ENCODE measurements around the gene KIFC3.
A peak's percentile ranks its signal among the peaks of the same experiment; 100 is the strongest.
"Not testable (repeated sequence)": the region's sequence is repeated elsewhere in the genome, so short reads cannot be mapped to it uniquely, and the experiment has no call there.

The KIFC3 gene

DNA sequence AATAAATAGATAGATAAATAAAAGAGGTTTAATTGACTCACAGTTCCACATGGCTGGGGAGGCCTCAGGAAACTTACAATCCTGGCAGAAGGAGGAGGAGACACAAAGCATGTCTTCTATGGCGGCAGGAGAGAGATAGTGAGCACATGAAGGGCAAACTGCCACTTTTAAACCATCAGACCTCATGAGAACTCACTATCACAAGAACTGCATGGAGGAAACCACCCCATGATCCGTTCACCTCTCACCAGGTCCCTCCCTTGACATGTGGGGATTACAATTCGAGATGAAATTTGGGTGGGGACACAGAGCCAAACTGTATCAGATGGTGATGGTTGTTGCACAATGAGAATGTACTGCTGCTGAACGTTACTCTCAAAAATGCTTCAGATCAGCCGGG, 22.5 kb downstream of the KIFC3 start:
- H3K4me3 ChIP-seq (ENCODE audit: low read length); H3K36me3 ChIP-seq (ENCODE audit: insufficient read depth, low read depth, low read length); H3K27ac ChIP-seq (ENCODE audit: low read length); H3K9me3 ChIP-seq (ENCODE audit: insufficient read depth, low read depth, low read length); H3K27me3 ChIP-seq (ENCODE audit: insufficient read depth, low read length); H3K9ac ChIP-seq (ENCODE audit: low read depth, low read length): not testable (repeated sequence)
- peaks cover 12% of the 10 kb centered on the region for H3K4me1 ChIP-seq (ENCODE audit: insufficient read depth, low read length)

- H3K27me3 ChIP-seq (ENCODE audit: insufficient read depth, low read length): peaks cover 9% of the 10 kb centered on the region; the same call in 1 of the 2 replicates
- no peaks in the 10 kb centered on the region for H3K9me3 ChIP-seq (ENCODE audit: insufficient read depth, low read depth, low read length)
- H3K9ac ChIP-seq (ENCODE audit: low read depth, low read length): no peak overlapping the region
- H3K4me1 ChIP-seq (ENCODE audit: insufficient read depth, low read length): peaks cover 14% of the 10 kb centered on the region
- no peaks in the 10 kb centered on the region for H3K36me3 ChIP-seq (ENCODE audit: insufficient read depth, low read depth, low read length)
- no peak overlapping the region for H3K4me3 ChIP-seq (ENCODE audit: low read length)
- H3K27ac ChIP-seq (ENCODE audit: low read length): no peak overlapping the region
Observed at GRCh38 chr16:57778658-57779057, 23.6 kb downstream of the KIFC3 start.

- Histone ChIP-seq H3K4me3 (ENCODE audit: low read length) (peak overlapping the region; percentile 26; the same call in 1 of the 2 replicates), H3K9me3 (ENCODE audit: insufficient read depth, low read depth, low read length) (no peaks in the 10 kb centered on the region), H3K9ac (ENCODE audit: low read depth, low read length) (peak overlapping the region; percentile 47; the same call in 1 of the 2 replicates), H3K36me3 (ENCODE audit: insufficient read depth, low read depth, low read length) (no peaks in the 10 kb centered on the region), H3K4me1 (ENCODE audit: insufficient read depth, low read length) (peaks cover 11% of the 10 kb centered on the region), H3K27ac (ENCODE audit: low read length) (no peak overlapping the region), H3K27me3 (ENCODE audit: insufficient read depth, low read length) (peaks cover 9% of the 10 kb centered on the region; the same call in 1 of the 2 replicates)
Observed at GRCh38 chr16:57775661-57776469, 26.4 kb downstream of the KIFC3 start.

GRCh38 chr16:57774705-57775285, 27.5 kb downstream of the KIFC3 start:
- H3K27ac ChIP-seq (ENCODE audit: low read length): no peak overlapping the region
- peaks cover 9% of the 10 kb centered on the region; the same call in 1 of the 2 replicates for H3K27me3 ChIP-seq (ENCODE audit: insufficient read depth, low read length)
- H3K4me1 ChIP-seq (ENCODE audit: insufficient read depth, low read length): peaks cover 11% of the 10 kb centered on the region
- no peaks in the 10 kb centered on the region for H3K36me3 ChIP-seq (ENCODE audit: insufficient read depth, low read depth, low read length)
- H3K9ac ChIP-seq (ENCODE audit: low read depth, low read length): peak overlapping the region; percentile 47; the same call in 1 of the 2 replicates
- no peak overlapping the region for H3K4me3 ChIP-seq (ENCODE audit: low read length)
- no peaks in the 10 kb centered on the region for H3K9me3 ChIP-seq (ENCODE audit: insufficient read depth, low read depth, low read length)

DNA sequence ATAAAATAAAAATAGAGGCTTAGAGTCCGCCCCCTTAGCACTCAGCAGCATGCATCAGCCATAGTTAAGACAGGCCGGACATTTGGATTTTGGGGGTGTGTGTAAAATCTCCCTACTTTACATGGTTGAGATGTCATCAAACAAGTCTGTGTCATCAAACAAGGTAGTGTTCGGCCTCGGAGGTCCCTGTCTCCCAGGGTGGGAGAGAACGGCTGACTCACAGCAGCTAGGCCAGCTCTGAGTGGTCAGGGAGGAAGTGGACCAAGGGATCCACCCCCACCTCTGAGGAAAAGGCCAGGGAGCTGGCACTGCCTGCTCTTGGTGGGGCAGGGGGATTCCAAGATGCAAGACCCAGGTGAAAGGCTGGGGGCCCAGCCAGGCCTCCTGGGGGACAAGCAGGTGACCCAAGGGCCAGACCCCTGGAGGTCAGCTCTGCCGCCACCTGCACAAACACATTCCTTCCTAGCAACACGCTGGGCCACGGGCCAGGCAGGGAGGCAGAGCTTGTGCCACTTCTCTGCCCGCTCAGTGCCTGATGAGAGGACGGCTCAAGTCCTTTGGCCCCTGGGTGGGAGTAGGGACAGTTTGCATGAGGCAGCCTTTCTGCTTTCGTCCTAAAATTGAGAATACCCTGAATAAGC, 28.5 kb downstream of the KIFC3 start:
- no peak overlapping the region for H3K27ac ChIP-seq (ENCODE audit: low read length)
- H3K27me3 ChIP-seq (ENCODE audit: insufficient read depth, low read length): peaks cover 9% of the 10 kb centered on the region; the same call in 1 of the 2 replicates
- peaks cover 11% of the 10 kb centered on the region for H3K4me1 ChIP-seq (ENCODE audit: insufficient read depth, low read length)
- H3K9ac ChIP-seq (ENCODE audit: low read depth, low read length): no peak overlapping the region
- no peaks in the 10 kb centered on the region for H3K36me3 ChIP-seq (ENCODE audit: insufficient read depth, low read depth, low read length)
- no peaks in the 10 kb centered on the region for H3K9me3 ChIP-seq (ENCODE audit: insufficient read depth, low read depth, low read length)
- H3K4me3 ChIP-seq (ENCODE audit: low read length): no peak overlapping the region

DNA sequence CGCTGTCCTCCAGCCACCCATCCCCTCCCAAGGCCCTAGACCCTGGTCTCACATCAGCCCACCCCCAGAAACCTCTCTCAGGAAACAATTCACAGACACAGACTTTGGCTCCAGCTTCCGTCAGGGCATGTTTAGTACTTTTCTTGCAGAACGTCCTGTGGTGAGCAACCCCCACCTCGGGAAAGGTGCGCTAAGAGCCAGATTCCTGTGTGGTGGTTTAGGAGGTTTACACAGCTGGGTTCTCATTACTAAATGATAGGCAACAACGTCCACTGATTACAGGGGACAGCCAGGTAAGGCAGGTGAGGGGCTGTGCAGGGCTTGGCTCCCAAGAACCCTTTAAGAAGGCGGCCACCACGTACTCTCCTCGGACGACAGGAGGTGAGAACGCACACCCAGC, 29.3 kb downstream of the KIFC3 start:
- H3K4me1 ChIP-seq (ENCODE audit: insufficient read depth, low read length): peaks cover 11% of the 10 kb centered on the region
- H3K9me3 ChIP-seq (ENCODE audit: insufficient read depth, low read depth, low read length): no peaks in the 10 kb centered on the region
- no peaks in the 10 kb centered on the region for H3K36me3 ChIP-seq (ENCODE audit: insufficient read depth, low read depth, low read length)
- no peak overlapping the region for H3K4me3 ChIP-seq (ENCODE audit: low read length)
- H3K27me3 ChIP-seq (ENCODE audit: insufficient read depth, low read length): peaks cover 9% of the 10 kb centered on the region; the same call in 1 of the 2 replicates
- no peak overlapping the region for H3K9ac ChIP-seq (ENCODE audit: low read depth, low read length)
- no peak overlapping the region for H3K27ac ChIP-seq (ENCODE audit: low read length)

DNA sequence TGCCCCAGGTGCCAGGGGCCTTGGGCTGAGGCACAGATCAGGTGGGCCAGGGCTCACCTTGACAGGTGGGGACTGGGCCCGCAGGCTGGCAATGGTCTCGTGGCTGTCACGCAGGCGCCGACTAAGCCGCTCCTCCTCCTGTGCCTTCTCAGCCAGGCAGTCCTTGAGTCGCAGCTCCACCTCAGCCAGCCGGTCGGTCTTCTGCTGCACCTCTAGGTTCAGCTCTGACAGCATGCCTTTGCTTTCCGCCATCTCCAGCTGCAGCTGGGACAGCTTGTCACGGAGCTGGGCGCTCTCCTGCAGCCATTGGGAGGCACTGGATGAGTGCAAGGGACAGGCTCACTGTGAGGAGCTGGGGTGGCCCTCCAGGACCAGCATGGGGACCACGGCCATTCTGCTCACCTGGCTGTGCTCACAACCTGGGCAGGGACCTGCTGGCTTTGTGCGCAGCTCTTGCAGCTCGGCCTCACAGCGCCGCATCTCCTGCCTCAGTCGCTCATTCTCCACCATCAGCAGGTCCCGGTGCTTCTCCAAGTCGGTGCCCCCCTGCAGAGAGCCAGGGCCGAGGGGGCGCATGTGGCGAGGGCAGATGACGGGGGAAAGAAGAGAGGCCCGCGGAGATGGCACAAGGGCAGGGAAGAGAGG, 31.0 kb downstream of the KIFC3 start:
- Histone ChIP-seq H3K4me3 (ENCODE audit: low read length) (no peak overlapping the region), H3K36me3 (ENCODE audit: insufficient read depth, low read depth, low read length) (no peaks in the 10 kb centered on the region), H3K4me1 (ENCODE audit: insufficient read depth, low read length) (peaks cover 9% of the 10 kb centered on the region), H3K9me3 (ENCODE audit: insufficient read depth, low read depth, low read length) (no peaks in the 10 kb centered on the region), H3K27me3 (ENCODE audit: insufficient read depth, low read length) (peaks cover 9% of the 10 kb centered on the region; the same call in 1 of the 2 replicates), H3K9ac (ENCODE audit: low read depth, low read length) (no peak overlapping the region), H3K27ac (ENCODE audit: low read length) (no peak overlapping the region)

DNA sequence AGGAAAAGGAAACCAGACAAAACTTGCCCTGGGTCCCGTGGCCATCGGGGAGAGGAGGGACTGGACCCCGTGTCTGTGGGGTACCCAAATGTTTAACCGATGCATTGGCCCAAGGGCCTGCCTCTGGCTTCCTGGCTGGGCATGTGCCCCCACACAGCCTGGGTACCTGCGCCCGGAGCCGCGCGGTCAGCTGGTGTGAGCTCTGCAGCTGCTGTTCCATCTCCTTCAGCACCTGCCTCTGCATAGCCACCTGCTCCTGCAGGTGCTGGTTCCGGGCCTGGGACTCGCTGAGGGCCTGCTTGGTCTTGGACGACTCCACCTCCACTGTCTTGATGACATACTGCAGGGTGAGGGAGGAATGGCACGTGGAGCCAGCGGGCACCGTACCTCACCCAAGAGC, 31.9 kb downstream of the KIFC3 start:
- H3K4me3 ChIP-seq (ENCODE audit: low read length): no peak overlapping the region
- no peak overlapping the region for H3K27ac ChIP-seq (ENCODE audit: low read length)
- H3K27me3 ChIP-seq (ENCODE audit: insufficient read depth, low read length): peaks cover 8% of the 10 kb centered on the region; the same call in 1 of the 2 replicates
- H3K9ac ChIP-seq (ENCODE audit: low read depth, low read length): no peak overlapping the region
- no peaks in the 10 kb centered on the region for H3K36me3 ChIP-seq (ENCODE audit: insufficient read depth, low read depth, low read length)
- H3K9me3 ChIP-seq (ENCODE audit: insufficient read depth, low read depth, low read length): no peaks in the 10 kb centered on the region
- H3K4me1 ChIP-seq (ENCODE audit: insufficient read depth, low read length): peaks cover 8% of the 10 kb centered on the region

DNA sequence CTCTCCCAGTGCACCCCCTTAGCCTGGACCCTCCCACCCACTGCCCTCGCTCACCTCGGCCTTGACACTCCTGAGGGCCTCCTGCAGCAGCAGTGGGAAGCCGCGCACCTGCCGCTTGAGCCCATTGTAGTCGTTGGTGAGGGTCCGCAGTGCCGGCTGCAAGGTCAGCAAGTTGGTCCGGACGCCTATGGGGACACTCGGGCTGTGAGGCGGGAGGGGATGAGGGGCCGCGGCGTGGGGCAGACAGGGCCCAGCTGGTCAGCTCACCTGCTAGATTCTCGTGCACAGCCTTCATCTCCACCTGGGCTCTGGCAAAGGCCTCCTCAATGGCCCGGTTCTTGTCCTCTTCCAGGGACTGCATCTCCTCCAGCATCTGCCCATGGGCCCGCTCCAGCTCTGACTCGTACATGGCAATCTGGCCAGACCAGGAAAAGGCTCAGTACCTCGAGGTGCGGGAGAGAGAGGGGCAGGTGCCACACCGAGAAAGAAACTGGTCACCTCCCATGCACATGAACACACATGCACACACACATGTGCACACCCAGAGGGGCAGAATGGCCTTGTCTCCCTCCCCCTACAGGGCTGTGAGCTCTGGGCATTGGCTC, 32.6 kb downstream of the KIFC3 start:
- Histone ChIP-seq H3K4me1 (ENCODE audit: insufficient read depth, low read length) (peaks cover under 1% of the 10 kb centered on the region; the same call in 1 of the 2 replicates), H3K9ac (ENCODE audit: low read depth, low read length) (no peak overlapping the region), H3K9me3 (ENCODE audit: insufficient read depth, low read depth, low read length) (no peaks in the 10 kb centered on the region), H3K36me3 (ENCODE audit: insufficient read depth, low read depth, low read length) (no peaks in the 10 kb centered on the region), H3K4me3 (ENCODE audit: low read length) (no peak overlapping the region), H3K27me3 (ENCODE audit: insufficient read depth, low read length) (peaks cover 1% of the 10 kb centered on the region; the same call in 1 of the 2 replicates), H3K27ac (ENCODE audit: low read length) (no peak overlapping the region)

GRCh38 chr16:57766714-57767348, 35.5 kb downstream of the KIFC3 start:
- H3K36me3 ChIP-seq (ENCODE audit: insufficient read depth, low read depth, low read length): no peaks in the 10 kb centered on the region
- H3K4me1 ChIP-seq (ENCODE audit: insufficient read depth, low read length): no peaks in the 10 kb centered on the region
- H3K4me3 ChIP-seq (ENCODE audit: low read length): no peak overlapping the region
- no peak overlapping the region for H3K9ac ChIP-seq (ENCODE audit: low read depth, low read length)
- H3K27ac ChIP-seq (ENCODE audit: low read length): no peak overlapping the region
- H3K27me3 ChIP-seq (ENCODE audit: insufficient read depth, low read length): no peaks in the 10 kb centered on the region
- H3K9me3 ChIP-seq (ENCODE audit: insufficient read depth, low read depth, low read length): no peaks in the 10 kb centered on the region
